PFSK-1 (cell line): Measurements from ENCODE around the gene PRDX3.

Experiments
- POLR2AphosphoS5 ChIP-seq: IDR thresholded peaks from 2 replicates; pipeline ENCODE4 v1.6.1; 2012; ENCODE audit warnings: low read depth, mild to moderate bottlenecking, control low read depth, low read length, moderate library complexity
- TAF1 ChIP-seq: IDR thresholded peaks from 2 replicates; pipeline ENCODE4 v1.6.1; 2012; ENCODE audit warnings: low read length, control low read depth, borderline replicate concordance; ENCODE audit not compliant: insufficient read depth

GRCh38 chr10:119140603-119141245, 37.9 kb downstream of the PRDX3 start:
- TF ChIP-seq TAF1, result no peak
- TF ChIP-seq POLR2AphosphoS5, result no peak
